K562 (cell line): Measurements from ENCODE around the gene PCBP3. TPM values are rescaled to one million over a fixed set of nuclear protein-coding genes. Genes with fewer than 3 reads are reported as not detected.

Experiments used
- ATAC-seq: fragments of 200-7000 bp; cut with Tn5 transposase; 3 replicates; pipeline ENCODE4 v1.9.1; 2020; ENCODE audit warnings: moderate library complexity
- BruUV-seq: library from RNA; stranded (reverse); fragments of 400-500 nt; replicated peaks from 2 replicates; lab custom pipeline; 2021; lab: Mats Ljungman, UMichigan
- CTCF ChIA-PET: fragments of 300-600 bp; formaldehyde crosslinking; extraction: SDS; loops from one replicate; lab custom pipeline; 2021; ENCODE audit warnings: low intra/inter-chr PET ratio; lab: Yijun Ruan, JAX
- POLR2A ChIA-PET: fragments of 300-600, 350-650 bp; sonication (Branson Sonifier 250); formaldehyde crosslinking; extraction: SDS; loops from one replicate; lab custom pipeline; 2021; ENCODE audit warnings: antibody characterized with exemption, inconsistent platforms; lab: Yijun Ruan, JAX
- DNase-seq, 4 experiments: peaks; one replicate each; pipeline versions ENCODE4 v3.0.0 to v3.0.0-alpha.2; 2011 to 2018; ENCODE audit warnings: low spot score in 3 of 4, mixed read lengths in 3 of 4; ENCODE audit errors: extremely low read depth in 1 of 4
- FAIRE-seq: peaks from 2 replicates; lab custom pipeline; 2011; peaks lifted over from hg19 to GRCh38; lab: Jason Lieb, UNC
- H2AFZ ChIP-seq: 2 replicates; pipeline ENCODE4 v1.6.0; 2011; ENCODE audit warnings: low read depth, low read length, control low read depth, inconsistent platforms
- H3K27ac ChIP-seq: fragments of 200-600 bp; 3 replicates; pipeline ENCODE4 v1.8.0; 2011; ENCODE audit warnings: low read depth, mild to moderate bottlenecking, control low read depth, inconsistent platforms, low read length, moderate library complexity, mixed read lengths; ENCODE audit errors: extremely low read depth
- H3K27me3 ChIP-seq, 2 experiments: fragments of 300-600 bp in 1 of 2; 2 replicates in 1 of 2; 3 replicates in 1 of 2; pipeline versions ENCODE4 v1.6.0 to v1.8.0; 2011; ENCODE audit warnings: inconsistent platforms in 2 of 2, low read length in 2 of 2, mild to moderate bottlenecking in 1 of 2, mixed read lengths in 1 of 2, moderate library complexity in 1 of 2; ENCODE audit not compliant: control insufficient read depth in 2 of 2, insufficient read depth in 2 of 2
- H3K36me3 ChIP-seq: fragments of 300-600 bp; 3 replicates; pipeline ENCODE4 v1.8.0; 2011; ENCODE audit warnings: mild to moderate bottlenecking, low read length, inconsistent platforms; ENCODE audit not compliant: control insufficient read depth, insufficient read depth
- H3K4me1 ChIP-seq, 2 experiments: fragments of 200-600 bp in 1 of 2; replicated peaks in 1 of 2; 2 replicates in 1 of 2; 3 replicates in 1 of 2; pipeline versions ENCODE4 v1.5.1 to v1.8.0; 2011; ENCODE audit warnings: inconsistent platforms in 2 of 2, low read length in 2 of 2, mild to moderate bottlenecking in 1 of 2, mixed read lengths in 1 of 2, moderate library complexity in 1 of 2; ENCODE audit not compliant: control insufficient read depth in 2 of 2, insufficient read depth in 2 of 2
- H3K4me2 ChIP-seq: 2 replicates; pipeline ENCODE4 v1.6.1; 2011; ENCODE audit warnings: low read length, control low read depth, inconsistent platforms, mixed read lengths; ENCODE audit not compliant: insufficient read depth
- H3K4me3 ChIP-seq: fragments of 200-600 bp; sonication (generic), shearing (Covaris generic); 2 replicates; pipeline ENCODE4 v1.5.1; 2016; ENCODE audit warnings: control low read depth, inconsistent platforms
- H3K79me2 ChIP-seq: fragments of 200-600 bp; 3 replicates; pipeline ENCODE4 v1.8.0; 2011; ENCODE audit warnings: low read length, inconsistent platforms; ENCODE audit not compliant: control insufficient read depth, insufficient read depth
- H3K9ac ChIP-seq, 2 experiments: 2 replicates each; pipeline versions ENCODE4 v1.6.0 to v1.6.1; 2011; ENCODE audit warnings: low read depth in 2 of 2, low read length in 2 of 2, control low read depth in 1 of 2, inconsistent platforms in 1 of 2, mild to moderate bottlenecking in 1 of 2, mixed read lengths in 1 of 2; ENCODE audit not compliant: insufficient read depth in 1 of 2
- H3K9me1 ChIP-seq: one replicate; pipeline ENCODE4 v1.6.0; 2011; ENCODE audit warnings: inconsistent platforms, mild to moderate bottlenecking, low read length, moderate library complexity; ENCODE audit not compliant: control insufficient read depth, insufficient read depth
- H3K9me3 ChIP-seq: replicated peaks from 2 replicates; pipeline ENCODE4 v1.5.1; 2011; ENCODE audit warnings: low read depth, low read length, inconsistent platforms; ENCODE audit not compliant: control insufficient read depth, insufficient read depth
- H4K20me1 ChIP-seq: replicated peaks from 2 replicates; pipeline ENCODE4 v1.6.1; 2011; ENCODE audit warnings: low read length, inconsistent platforms, mixed read lengths; ENCODE audit not compliant: control insufficient read depth, insufficient read depth
- ARID1B ChIP-seq: fragments of 450-650 bp; IDR thresholded peaks from 2 replicates; pipeline ENCODE4 v1.6.1; 2016; ENCODE audit warnings: antibody characterized with exemption, mild to moderate bottlenecking, inconsistent platforms
- CBX2 ChIP-seq: fragments of 200-600 bp; sonication (generic); IDR thresholded peaks from one replicate; pipeline ENCODE4 v1.6.1; 2012; ENCODE audit warnings: mild to moderate bottlenecking, low read length, inconsistent platforms; ENCODE audit not compliant: insufficient read depth, poor library complexity, severe bottlenecking
- CREM ChIP-seq: IDR thresholded peaks from 2 replicates; pipeline ENCODE4 v1.6.1; 2014; ENCODE audit warnings: antibody characterized with exemption, low read depth
- FOXJ3 ChIP-seq: sonication (generic); formaldehyde crosslinking; IDR thresholded peaks from 2 replicates; pipeline ENCODE4 v1.4.0; 2020; ENCODE audit warnings: mild to moderate bottlenecking, missing genetic modification reagents
- KDM2B ChIP-seq: fragments of 250-450 bp; sonication (Bioruptor Pico); IDR thresholded peaks from 2 replicates; pipeline ENCODE4 v1.8.0; 2021; ENCODE audit warnings: mild to moderate bottlenecking, moderate library complexity
- KLF13 ChIP-seq: fragments of 450-650 bp; IDR thresholded peaks from 2 replicates; pipeline ENCODE4 v1.6.1; 2016; ENCODE audit warnings: missing genetic modification characterization, low read depth, mild to moderate bottlenecking, missing compliant biosample characterization, moderate library complexity, borderline replicate concordance
- RNF2 ChIP-seq: sonication (generic); IDR thresholded peaks from 2 replicates; pipeline ENCODE4 v1.6.1; 2016
- SMAD1 ChIP-seq: fragments of 150-350 bp; IDR thresholded peaks from 2 replicates; pipeline ENCODE4 v1.6.1; 2014; ENCODE audit warnings: low read length, low read depth; ENCODE audit not compliant: partially characterized antibody
- STAG1 ChIP-seq: sonication (generic); formaldehyde crosslinking; IDR thresholded peaks from 2 replicates; pipeline ENCODE4 v1.5.0; 2020; ENCODE audit warnings: missing genetic modification reagents, borderline replicate concordance
- ZNF12 ChIP-seq: sonication (generic); formaldehyde crosslinking; IDR thresholded peaks from 2 replicates; pipeline ENCODE4 v1.4.0; 2020; ENCODE audit warnings: mild to moderate bottlenecking, missing genetic modification reagents
- ZNF79 ChIP-seq: fragments of 250-450 bp; sonication (Bioruptor Pico); IDR thresholded peaks from 2 replicates; pipeline ENCODE4 v1.4.0; 2020; ENCODE audit warnings: low read depth, mild to moderate bottlenecking, moderate library complexity
- WGBS: fragments of 100-300 bp; shearing (Covaris generic); methylation state at CpG from one replicate; pipeline ENCODE4 v1.1.6; 2016; ENCODE audit warnings: low coverage, mixed read lengths; ENCODE audit not compliant: insufficient coverage; ENCODE audit errors: missing lambda C conversion rate; 5-methylcytosine and 5-hydroxymethylcytosine counted together
- in situ Hi-C: fragments of 300-500 bp; cut with MboI; formaldehyde crosslinking; loops from 4 replicates; pipeline ENCODE4 v1.15.0; 2018; ENCODE audit warnings: inconsistent platforms, mixed read lengths
- intact Hi-C: fragments of 100-400 bp; cut with micrococcal nuclease; formaldehyde crosslinking; loops from 2 replicates; pipeline ENCODE4 v1.14.2; 2022
- polyA plus RNA-seq, 8 experiments: library from polyadenylated mRNA; depleted of rRNA in 4 of 8; stranded (reverse) in 5 of 8; unstranded in 3 of 8; fragments of >200 nt; fragmentation: Nextera tagmentation in 2 of 8; fragmentation: Illumina TruSeq in 1 of 8; extraction: Ambion mirVana in 2 of 8; extraction: Trizol in 1 of 8; gene quantifications; 2 replicates each; pipeline versions ENCODE4 v1.2.1 to v1.2.3, GENCODE V29; 2011 to 2014; ENCODE audit warnings: inconsistent platforms in 1 of 8, missing spikeins in 1 of 8
- total RNA-seq, 7 experiments: library from RNA; depleted of rRNA in 6 of 7; stranded (reverse); fragments of >200 nt in 6 of 7; fragmentation: Illumina TruSeq in 2 of 7; extraction: Trizol in 2 of 7; gene quantifications; 2 replicates each; pipeline versions ENCODE4 v1.2.1 to v1.2.3, GENCODE V29; 2011 to 2021; ENCODE audit warnings: low replicate concordance in 1 of 7
- TF ChIP-seq, protein P1 (sequence below): IDR thresholded peaks from 2 replicates; pipeline ENCODE4 v1.6.1; 2012; ENCODE audit warnings: low read depth, low read length, improper control_type of control experiment, borderline replicate concordance
- TF ChIP-seq, protein P2 (sequence below): fragments of 450-650 bp; IDR thresholded peaks from 2 replicates; pipeline ENCODE4 v1.6.1; 2014; ENCODE audit warnings: low read depth, mild to moderate bottlenecking, moderate library complexity, borderline replicate concordance
- TF ChIP-seq, protein P3 (sequence below): IDR thresholded peaks from 2 replicates; pipeline ENCODE4 v1.6.1; 2011; ENCODE audit warnings: borderline replicate concordance, low read depth, mild to moderate bottlenecking, moderate library complexity, low read length; ENCODE audit not compliant: insufficient read depth, poor library complexity, severe bottlenecking

The PCBP3 gene
- total and polyA plus RNA-seq, 9 of the 15 experiments (the other 6 are each of a cell fraction or from before 2014, with no cell fraction given), result 0.18 TPM; not detected in 8

DNA sequence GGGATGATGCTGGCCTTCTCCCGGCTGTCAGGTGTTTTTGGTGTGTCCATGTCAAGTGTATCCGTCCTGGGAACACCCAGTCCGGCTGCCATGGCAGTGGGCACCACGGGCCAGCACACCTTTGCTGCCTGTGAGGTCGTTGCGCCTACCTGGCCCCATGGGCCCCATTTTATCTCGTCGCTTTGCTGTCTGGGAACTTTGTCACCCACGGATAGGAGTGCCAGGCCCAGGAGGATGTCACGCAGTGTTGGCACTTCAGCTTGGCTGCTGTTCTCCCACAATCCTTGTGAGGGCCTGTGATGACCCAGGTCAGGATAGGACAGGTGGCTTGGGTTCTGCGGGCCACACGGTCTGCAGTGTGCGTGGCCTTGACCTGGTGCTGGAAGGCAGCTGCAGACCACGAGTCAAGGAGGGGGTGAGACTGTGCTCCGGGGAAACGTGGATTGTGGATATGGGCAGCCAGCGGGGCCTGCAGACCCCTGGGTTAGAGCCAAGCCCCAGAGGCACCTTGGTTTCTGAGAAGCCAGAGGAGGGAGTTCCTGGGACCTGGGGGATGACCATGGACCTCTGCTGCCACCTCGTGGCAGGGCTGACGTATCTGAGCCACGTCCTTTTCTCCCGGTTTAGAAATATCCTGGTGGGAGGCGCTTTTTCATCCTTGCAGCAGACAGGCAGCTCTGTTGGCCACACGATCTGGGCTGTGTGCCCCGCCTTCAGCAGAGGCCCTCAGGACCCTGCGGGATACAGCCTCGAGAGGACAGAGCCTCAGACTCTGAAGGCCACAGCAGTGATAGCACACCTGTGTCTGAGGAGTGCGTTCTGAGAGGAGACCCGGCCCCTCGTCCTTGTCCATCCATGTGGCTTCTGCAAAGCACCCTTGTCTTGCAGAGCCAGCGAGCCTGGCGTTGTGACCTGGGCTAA, 176.9 kb downstream of the PCBP3 start:
- CTCF ChIA-PET, result interaction anchor here (0.6 to 2.2 kb wide), 9 partner anchors 59 to 870 kb away, joined by 3 to 21 read pairs (median 3); no protein-coding TSS in a partner anchor
- DNase-seq (peak; percentile 91 to 96 (median 95)), FAIRE-seq (peak; percentile 96), ATAC-seq (peak; percentile 96)
- peaks cover 9% of the 10 kb centered on the region for H4K20me1 ChIP-seq
- peaks cover 29 to 67% of the 10 kb centered on the region in 2 experiments for H3K27me3 ChIP-seq
- no peaks in the 10 kb centered on the region for H3K79me2 ChIP-seq
- intact Hi-C loops, result loop anchor here (1.0 to 5.0 kb wide), 4 partner anchors 264 to 680 kb away; no protein-coding TSS in a partner anchor
- no peaks in the 10 kb centered on the region for H3K9me3 ChIP-seq
- H3K9ac ChIP-seq, result peak overlapping the region in 1 of 2 experiments; percentile 47; a peak in 1 of 4 replicates
- H3K4me2 ChIP-seq, result no peak overlapping the region
- no TSS peak for BruUV-seq
- in situ Hi-C loops, result loop anchor here (10.0 kb wide), 2 partner anchors 516 to 676 kb away; no protein-coding TSS in a partner anchor
- no peaks in the 10 kb centered on the region for H3K36me3 ChIP-seq
- H3K27ac ChIP-seq, result no peak overlapping the region
- POLR2A ChIA-PET, result interaction anchor here (1.0 kb wide), 1 partner anchor 25 kb away, joined by 3 read pairs; no protein-coding TSS in a partner anchor
- peaks cover 0 to 7% of the 10 kb centered on the region in 2 experiments; a peak in 2 of 5 replicates for H3K4me1 ChIP-seq
- H3K9me1 ChIP-seq, result no peaks in the 10 kb centered on the region
- peak overlapping the region; percentile 8; the same call in 1 of the 2 replicates for H2AFZ ChIP-seq
- 6% methylated on average over 30 of the region's 31 CpGs for WGBS
- no peak overlapping the region for H3K4me3 ChIP-seq
- TF ChIP-seq, protein P1, sequence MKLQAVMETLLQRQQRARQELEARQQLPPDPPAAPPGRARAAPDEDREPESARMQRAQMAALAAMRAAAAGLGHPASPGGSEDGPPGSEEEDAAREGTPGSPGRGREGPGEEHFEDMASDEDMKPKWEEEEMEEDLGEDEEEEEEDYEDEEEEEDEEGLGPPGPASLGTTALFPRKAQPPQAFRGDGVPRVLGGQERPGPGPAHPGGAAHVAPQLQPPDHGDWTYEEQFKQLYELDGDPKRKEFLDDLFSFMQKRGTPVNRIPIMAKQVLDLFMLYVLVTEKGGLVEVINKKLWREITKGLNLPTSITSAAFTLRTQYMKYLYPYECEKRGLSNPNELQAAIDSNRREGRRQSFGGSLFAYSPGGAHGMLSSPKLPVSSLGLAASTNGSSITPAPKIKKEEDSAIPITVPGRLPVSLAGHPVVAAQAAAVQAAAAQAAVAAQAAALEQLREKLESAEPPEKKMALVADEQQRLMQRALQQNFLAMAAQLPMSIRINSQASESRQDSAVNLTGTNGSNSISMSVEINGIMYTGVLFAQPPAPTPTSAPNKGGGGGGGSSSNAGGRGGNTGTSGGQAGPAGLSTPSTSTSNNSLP, result no peak
- TF ChIP-seq KLF13 (tag) (no peak), CBX2 (no peak), RNF2 (no peak), ZNF12 (no peak), ZNF79 (CRISPR knock-in tag) (no peak), ARID1B (no peak), CREM (peak; percentile 92), FOXJ3 (CRISPR knock-in tag) (no peak), KDM2B (no peak), STAG1 (CRISPR knock-in tag) (peak; percentile 95), SMAD1 (no peak)
- TF ChIP-seq, protein P2, sequence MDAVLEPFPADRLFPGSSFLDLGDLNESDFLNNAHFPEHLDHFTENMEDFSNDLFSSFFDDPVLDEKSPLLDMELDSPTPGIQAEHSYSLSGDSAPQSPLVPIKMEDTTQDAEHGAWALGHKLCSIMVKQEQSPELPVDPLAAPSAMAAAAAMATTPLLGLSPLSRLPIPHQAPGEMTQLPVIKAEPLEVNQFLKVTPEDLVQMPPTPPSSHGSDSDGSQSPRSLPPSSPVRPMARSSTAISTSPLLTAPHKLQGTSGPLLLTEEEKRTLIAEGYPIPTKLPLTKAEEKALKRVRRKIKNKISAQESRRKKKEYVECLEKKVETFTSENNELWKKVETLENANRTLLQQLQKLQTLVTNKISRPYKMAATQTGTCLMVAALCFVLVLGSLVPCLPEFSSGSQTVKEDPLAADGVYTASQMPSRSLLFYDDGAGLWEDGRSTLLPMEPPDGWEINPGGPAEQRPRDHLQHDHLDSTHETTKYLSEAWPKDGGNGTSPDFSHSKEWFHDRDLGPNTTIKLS, result 0 out of 2 replicates have a peak, but pooled peaks have one; percentile 21
- TF ChIP-seq, protein P3, sequence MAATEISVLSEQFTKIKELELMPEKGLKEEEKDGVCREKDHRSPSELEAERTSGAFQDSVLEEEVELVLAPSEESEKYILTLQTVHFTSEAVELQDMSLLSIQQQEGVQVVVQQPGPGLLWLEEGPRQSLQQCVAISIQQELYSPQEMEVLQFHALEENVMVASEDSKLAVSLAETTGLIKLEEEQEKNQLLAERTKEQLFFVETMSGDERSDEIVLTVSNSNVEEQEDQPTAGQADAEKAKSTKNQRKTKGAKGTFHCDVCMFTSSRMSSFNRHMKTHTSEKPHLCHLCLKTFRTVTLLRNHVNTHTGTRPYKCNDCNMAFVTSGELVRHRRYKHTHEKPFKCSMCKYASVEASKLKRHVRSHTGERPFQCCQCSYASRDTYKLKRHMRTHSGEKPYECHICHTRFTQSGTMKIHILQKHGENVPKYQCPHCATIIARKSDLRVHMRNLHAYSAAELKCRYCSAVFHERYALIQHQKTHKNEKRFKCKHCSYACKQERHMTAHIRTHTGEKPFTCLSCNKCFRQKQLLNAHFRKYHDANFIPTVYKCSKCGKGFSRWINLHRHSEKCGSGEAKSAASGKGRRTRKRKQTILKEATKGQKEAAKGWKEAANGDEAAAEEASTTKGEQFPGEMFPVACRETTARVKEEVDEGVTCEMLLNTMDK, result peak; percentile 11
